Measurements from ENCODE around the gene GCAT.

Gene GCAT

GRCh38 chr22:37803639-37804351, 3.9 kb upstream of the GCAT start:
- TF ChIP-seq GLIS3 (CRISPR knock-in tag; IDR thresholded peaks at IDR 0.05) = no peak
- TF ChIP-seq ZNF8 (CRISPR knock-in tag; IDR thresholded peaks at IDR 0.05) = no peak
- TF ChIP-seq, protein P1, sequence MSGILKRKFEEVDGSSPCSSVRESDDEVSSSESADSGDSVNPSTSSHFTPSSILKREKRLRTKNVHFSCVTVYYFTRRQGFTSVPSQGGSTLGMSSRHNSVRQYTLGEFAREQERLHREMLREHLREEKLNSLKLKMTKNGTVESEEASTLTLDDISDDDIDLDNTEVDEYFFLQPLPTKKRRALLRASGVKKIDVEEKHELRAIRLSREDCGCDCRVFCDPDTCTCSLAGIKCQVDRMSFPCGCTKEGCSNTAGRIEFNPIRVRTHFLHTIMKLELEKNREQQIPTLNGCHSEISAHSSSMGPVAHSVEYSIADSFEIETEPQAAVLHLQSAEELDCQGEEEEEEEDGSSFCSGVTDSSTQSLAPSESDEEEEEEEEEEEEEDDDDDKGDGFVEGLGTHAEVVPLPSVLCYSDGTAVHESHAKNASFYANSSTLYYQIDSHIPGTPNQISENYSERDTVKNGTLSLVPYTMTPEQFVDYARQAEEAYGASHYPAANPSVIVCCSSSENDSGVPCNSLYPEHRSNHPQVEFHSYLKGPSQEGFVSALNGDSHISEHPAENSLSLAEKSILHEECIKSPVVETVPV (CRISPR knock-in tag; IDR thresholded peaks at IDR 0.05) = no peak
- no peak for TF ChIP-seq ZNF70 (CRISPR knock-in tag; IDR thresholded peaks at IDR 0.05)
- TF ChIP-seq, protein P2, sequence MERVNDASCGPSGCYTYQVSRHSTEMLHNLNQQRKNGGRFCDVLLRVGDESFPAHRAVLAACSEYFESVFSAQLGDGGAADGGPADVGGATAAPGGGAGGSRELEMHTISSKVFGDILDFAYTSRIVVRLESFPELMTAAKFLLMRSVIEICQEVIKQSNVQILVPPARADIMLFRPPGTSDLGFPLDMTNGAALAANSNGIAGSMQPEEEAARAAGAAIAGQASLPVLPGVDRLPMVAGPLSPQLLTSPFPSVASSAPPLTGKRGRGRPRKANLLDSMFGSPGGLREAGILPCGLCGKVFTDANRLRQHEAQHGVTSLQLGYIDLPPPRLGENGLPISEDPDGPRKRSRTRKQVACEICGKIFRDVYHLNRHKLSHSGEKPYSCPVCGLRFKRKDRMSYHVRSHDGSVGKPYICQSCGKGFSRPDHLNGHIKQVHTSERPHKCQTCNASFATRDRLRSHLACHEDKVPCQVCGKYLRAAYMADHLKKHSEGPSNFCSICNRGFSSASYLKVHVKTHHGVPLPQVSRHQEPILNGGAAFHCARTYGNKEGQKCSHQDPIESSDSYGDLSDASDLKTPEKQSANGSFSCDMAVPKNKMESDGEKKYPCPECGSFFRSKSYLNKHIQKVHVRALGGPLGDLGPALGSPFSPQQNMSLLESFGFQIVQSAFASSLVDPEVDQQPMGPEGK (CRISPR knock-in tag; IDR thresholded peaks at IDR 0.05; ENCODE audit: borderline replicate concordance) = no peak
- TF ChIP-seq SNAI2 (CRISPR knock-in tag; IDR thresholded peaks at IDR 0.05) = no peak
- no peak for TF ChIP-seq ISL1 (CRISPR knock-in tag; IDR thresholded peaks at IDR 0.05)
- ATAC-seq = no peak

DNA sequence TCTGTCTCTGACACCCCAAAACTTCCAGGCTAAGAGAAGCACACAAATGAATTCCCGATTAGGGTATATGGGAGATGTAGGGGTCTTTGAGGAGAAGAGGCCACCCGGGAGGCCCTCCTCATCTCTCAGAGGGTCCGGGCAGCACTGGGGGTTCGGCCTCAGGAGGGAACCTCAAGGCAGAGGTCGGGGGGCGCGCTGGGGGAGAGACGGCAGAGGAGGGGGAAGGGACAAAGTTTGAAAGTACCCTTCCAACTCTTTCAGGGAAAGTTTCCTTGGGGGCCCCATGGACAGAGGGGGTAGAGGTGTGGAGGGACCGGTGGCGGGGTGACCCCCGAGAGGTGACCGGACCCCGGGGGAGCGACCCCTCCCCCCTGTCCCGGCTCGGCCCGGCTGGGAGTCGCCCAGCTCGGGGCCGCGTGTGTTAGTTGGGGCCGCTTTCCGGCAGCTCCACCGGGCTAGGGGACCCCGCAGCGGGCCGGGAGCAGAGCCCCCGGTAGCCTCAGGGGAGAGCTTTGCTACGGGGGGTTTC, 3.3 kb upstream of the GCAT start:
- no peak for ATAC-seq
- TF ChIP-seq TOX (CRISPR knock-in tag; IDR thresholded peaks at IDR 0.05; ENCODE audit: borderline replicate concordance) (no peak), ZC3H10 (CRISPR knock-in tag; IDR thresholded peaks at IDR 0.05) (no peak), ZFP30 (CRISPR knock-in tag; IDR thresholded peaks at IDR 0.05) (no peak), BACH2 (CRISPR knock-in tag; IDR thresholded peaks at IDR 0.05; ENCODE audit: borderline replicate concordance) (no peak), TCF4 (CRISPR knock-in tag; IDR thresholded peaks at IDR 0.05; ENCODE audit: borderline replicate concordance) (no peak), ISL1 (CRISPR knock-in tag; IDR thresholded peaks at IDR 0.05) (no peak), POU6F1 (CRISPR knock-in tag; IDR thresholded peaks at IDR 0.05; ENCODE audit: borderline replicate concordance, low read depth) (no peak), GLIS3 (CRISPR knock-in tag; IDR thresholded peaks at IDR 0.05) (no peak), RARB (CRISPR knock-in tag; IDR thresholded peaks at IDR 0.05) (no peak), ZFP3 (CRISPR knock-in tag; IDR thresholded peaks at IDR 0.05) (no peak), CSDC2 (CRISPR knock-in tag; IDR thresholded peaks at IDR 0.05) (no peak), ARNTL (CRISPR knock-in tag; IDR thresholded peaks at IDR 0.05; ENCODE audit: borderline replicate concordance, low read depth) (no peak), PPARA (CRISPR knock-in tag; IDR thresholded peaks at IDR 0.05; ENCODE audit: borderline replicate concordance) (no peak)
- TF ChIP-seq, protein P3, sequence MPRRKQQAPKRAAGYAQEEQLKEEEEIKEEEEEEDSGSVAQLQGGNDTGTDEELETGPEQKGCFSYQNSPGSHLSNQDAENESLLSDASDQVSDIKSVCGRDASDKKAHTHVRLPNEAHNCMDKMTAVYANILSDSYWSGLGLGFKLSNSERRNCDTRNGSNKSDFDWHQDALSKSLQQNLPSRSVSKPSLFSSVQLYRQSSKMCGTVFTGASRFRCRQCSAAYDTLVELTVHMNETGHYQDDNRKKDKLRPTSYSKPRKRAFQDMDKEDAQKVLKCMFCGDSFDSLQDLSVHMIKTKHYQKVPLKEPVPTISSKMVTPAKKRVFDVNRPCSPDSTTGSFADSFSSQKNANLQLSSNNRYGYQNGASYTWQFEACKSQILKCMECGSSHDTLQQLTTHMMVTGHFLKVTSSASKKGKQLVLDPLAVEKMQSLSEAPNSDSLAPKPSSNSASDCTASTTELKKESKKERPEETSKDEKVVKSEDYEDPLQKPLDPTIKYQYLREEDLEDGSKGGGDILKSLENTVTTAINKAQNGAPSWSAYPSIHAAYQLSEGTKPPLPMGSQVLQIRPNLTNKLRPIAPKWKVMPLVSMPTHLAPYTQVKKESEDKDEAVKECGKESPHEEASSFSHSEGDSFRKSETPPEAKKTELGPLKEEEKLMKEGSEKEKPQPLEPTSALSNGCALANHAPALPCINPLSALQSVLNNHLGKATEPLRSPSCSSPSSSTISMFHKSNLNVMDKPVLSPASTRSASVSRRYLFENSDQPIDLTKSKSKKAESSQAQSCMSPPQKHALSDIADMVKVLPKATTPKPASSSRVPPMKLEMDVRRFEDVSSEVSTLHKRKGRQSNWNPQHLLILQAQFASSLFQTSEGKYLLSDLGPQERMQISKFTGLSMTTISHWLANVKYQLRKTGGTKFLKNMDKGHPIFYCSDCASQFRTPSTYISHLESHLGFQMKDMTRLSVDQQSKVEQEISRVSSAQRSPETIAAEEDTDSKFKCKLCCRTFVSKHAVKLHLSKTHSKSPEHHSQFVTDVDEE (CRISPR knock-in tag; IDR thresholded peaks at IDR 0.05) = no peak
- TF ChIP-seq, protein P2 (CRISPR knock-in tag; IDR thresholded peaks at IDR 0.05; ENCODE audit: borderline replicate concordance) = no peak

Data from SK-N-SH treated with all-trans-retinoic acid at 6 μM for 48 hours (cell line).